NCI-H2029 (cell line): ENCODE results near the gene PRKCA.

Experiments used
- DNase-seq: peaks from one replicate; lab custom pipeline; 2025; lab: John Stamatoyannopoulos, UW

The PRKCA gene

DNA sequence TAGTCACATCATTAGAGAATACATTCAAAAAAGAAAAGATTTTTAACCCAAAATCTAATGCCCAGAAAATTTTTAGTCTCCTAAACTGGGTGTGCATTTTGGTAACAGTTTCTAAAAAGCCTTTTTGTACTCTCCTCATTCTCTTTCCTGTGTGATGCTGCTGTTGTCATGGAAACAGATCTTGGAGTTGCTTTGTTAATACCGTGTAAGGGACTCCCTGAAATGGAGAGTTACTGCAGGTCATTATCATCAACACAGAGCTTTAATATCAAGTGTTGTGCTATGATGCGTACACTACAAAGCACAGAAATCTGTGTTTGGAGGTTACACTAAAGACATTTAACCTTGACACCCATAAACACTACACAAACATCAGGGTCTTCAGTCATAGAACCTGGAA lies 216.3 kb downstream of the PRKCA start:
- DNase-seq, result no peak

DNA sequence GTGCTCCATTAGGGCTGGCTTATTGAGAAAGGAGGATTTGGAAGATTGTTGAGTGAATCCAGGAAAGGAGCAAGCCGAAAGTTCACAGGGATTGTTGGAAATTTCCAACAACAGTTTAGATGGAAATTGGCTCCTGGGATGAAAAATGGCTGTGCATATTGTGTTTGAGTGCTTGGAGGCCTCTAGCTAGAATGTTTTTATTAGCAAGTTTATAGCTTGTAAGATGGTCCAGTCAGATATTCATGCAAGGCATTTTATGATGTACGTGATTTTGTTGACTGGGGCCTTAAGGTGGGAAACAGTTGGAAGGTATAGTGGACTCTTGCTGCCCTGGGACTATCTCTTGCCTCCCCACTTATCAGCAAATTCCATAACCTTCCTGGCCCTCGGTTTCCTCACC lies 216.7 kb downstream of the PRKCA start:
- DNase-seq, result no peak

DNA sequence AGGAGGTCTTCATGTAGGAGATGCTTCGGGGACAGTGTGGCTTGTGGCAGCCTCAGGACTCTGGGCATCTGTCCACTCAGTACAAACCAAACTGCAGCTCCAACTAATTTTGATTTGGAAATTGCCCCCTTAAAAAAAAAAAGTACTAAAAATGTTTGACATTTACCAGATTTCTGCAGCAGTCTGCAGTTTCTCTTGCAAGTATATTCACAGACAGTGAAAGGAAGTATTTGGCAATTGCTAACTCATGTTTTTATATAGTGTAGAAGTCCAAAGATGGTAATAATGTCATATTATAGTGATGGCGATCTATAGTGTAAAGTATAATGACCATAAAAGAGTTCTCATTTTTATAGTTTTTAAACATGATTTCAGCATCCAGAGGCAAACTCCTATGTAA lies 218.6 kb downstream of the PRKCA start:
- DNase-seq, result no peak

DNA sequence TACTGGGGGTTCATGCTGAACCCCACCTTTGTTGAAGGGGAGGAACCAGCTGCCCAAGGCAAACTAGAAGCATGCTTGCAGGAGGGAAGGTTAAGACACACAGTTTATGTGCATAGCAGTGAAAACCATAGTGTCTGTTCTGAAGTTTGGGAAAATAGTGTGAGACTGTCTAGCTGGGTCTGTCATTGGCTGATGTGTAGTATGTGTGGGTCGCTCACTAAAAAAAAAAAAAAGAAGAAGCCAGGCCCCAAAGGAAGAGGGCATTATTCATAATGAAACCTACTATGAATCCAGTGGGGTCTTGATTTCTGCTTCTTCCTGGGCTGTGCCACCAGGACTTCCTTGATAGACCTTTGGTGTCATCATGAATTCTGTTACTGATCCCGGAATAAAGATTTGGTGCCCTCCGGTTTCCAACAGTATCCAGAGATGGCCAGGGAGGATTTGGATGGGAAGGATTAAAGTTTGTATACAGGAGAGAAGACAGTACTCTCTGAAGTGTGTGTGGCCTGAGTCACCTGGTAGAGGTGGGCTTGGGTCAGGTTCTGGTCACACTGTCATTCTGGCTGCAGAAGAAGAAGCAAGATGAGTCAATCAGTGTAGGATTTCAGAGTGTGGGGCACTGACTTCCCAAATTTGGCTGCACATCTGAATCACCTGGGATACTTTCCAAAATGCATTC lies 220.3 kb downstream of the PRKCA start:
- no peak for DNase-seq

DNA sequence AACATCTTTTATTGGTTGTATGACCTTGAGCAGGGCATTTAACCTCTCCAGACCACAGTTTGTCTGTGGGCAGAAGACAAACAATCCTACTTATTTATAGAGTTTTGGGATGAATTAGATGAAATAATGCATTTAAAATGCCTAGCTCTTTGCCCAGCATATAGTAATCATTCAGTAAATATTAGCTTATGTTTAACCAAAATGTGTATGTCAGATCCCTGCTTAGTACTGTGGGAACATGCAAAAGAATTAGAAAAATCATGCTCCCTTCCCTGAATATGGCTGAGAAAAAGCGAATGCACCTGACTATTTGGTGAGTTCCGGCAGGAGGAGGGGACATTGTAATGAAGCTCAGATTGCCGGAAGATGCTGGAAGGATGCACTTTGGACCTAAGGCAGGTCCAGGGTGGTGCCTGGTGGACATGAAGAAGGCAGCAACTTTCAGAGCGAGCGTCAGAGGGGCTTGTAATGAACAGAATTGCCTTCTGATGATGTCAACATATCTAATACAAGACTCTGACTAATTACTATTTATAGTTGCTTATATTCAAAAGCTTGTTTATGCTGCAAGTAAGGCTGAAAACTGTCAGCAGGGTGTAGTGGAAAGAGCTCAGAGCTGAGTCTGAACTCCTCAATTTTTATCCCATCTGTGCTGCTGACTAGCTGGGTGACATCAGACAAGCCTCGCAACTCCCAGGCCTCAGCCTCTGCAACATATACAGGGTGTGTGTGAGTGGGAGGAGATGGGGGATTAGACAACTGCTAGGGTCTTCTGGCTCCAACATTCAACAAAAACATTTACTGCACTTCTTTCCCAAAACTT lies 221.2 kb downstream of the PRKCA start:
- DNase-seq, result no peak

DNA sequence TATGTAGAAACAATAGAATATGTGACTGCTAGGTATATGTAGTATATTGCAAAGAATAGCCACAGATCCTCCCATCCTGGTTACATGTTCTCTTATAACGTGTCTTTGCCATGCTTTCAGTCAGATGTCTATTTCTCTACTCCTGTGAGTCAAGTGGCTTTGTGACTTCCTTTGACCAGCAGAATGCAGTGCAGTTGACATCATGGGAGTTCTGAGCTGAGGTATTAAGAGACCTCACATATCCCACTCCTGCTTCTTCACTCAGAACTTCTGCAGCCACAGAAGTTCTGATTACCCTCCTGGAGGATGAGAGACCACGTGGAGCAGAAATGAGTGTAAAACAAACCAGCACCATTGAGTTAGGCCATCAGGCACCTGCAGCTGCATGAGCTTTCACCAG lies 222.5 kb downstream of the PRKCA start:
- no peak for DNase-seq

DNA sequence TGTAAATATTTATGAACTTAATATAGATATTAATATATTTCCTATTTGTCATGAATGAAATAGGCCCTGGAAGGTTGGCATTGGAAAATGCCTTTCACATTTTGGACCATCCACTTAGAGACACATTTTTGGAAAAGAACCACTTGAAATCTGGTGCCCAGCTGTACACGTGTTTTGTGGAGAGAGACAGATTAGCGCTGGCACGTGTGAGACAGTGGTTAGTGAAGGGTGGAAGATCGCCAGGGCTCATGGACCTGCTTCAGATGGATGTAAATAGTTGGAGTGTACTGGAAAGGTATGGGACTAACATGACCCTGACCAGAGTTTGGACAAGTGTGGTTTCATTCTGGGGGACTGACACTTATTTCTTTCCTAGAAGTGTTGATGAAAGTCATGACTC lies 222.9 kb downstream of the PRKCA start:
- no peak for DNase-seq

DNA sequence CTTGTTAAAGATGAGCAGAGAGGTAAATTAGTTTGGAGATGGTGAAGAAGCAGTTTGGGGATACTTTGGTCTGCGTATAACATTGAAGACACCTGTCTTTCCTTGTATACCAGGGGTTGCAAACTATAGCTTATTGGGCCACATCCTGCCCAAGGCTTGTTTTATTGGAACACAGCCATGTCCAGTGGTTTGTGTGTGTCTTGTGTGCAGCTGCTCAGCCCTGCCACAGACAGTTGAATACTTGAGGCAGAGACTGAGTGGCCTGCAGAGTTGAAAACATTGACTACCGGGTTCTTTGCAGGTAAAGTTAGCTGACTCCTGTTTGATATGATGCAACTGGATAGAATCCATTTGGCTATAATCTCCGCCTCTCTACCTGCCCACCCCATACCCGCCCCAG lies 224.4 kb downstream of the PRKCA start:
- DNase-seq, result no peak

DNA sequence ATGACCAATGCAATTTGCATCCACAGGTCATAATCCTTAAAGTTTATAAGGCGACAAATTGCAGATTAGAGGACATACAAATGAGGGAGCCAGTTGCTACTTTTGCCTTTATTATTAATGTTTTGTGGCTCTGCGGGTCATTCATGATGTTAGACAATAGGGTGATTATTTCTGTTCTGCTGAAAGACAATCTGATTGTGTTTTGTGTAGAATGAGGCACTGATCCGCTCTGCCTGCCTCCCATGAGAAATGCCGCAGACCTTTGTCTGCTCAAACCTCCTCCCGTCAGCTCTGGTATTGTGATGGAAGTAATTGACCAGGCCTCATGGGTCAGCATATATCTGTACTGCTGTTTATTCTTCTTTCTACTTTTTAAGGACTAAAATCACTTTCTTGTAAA lies 224.9 kb downstream of the PRKCA start:
- DNase-seq, result no peak

DNA sequence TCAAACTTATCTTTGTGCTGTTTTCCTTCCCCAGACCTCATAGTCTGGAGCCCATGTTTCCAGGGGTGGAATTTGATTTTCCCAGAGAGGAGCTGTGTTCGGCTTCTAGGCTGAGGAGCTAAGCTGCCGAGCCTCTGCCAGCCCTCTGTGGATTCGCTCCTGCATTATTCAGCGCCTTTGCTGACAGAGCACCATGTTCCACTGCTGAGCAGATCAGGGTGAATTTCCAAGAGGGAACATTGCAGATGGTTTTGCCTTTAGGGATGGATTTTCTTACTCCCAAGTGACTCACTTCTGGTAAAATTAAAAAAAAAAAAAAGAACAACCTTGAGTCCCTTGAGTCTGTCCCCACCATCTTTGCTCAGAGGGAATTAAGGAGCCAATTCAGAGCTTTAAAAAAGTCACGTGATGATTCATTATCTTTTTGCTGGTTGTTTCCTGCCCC lies 229.5 kb downstream of the PRKCA start:
- no peak for DNase-seq

DNA sequence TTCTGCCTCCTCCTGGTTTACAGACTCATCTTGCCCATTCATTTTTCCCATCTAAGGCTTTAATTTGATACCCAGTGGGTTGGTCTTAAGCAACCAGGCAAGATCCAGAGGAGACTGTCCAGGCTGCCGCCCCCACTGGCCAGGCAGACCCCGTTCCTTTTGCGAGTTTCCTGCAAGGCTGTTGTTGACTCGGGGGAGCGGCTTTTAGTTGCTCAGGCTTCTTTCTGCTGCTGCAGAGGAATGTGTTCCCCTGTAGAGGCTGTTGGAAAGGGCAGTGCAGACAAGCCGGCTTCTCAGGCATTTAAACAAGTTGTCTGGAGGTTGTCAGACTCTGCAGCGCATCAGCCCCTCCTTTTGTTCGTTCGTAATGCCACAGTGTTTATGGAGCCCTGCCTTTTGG lies 231.2 kb downstream of the PRKCA start:
- no peak for DNase-seq

DNA sequence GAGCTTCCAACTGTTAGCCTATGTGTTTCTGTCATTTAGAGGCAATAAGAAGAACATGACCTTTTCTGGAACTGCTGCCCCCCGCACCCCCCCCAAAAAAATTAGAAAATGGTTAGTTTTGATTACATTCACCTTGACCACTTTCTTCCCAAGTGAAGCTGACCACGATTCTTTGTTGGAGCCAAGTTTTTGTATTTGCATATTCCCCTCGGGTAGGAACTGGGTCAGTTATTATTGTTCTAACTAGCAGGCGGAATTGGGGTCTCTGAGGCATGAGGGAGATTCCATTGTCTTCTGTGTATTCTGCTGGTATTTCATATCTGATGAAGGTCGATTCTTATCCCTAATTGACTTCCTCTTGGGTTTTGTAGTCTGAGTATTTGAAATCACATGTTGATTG lies 231.6 kb downstream of the PRKCA start:
- DNase-seq, result no peak

DNA sequence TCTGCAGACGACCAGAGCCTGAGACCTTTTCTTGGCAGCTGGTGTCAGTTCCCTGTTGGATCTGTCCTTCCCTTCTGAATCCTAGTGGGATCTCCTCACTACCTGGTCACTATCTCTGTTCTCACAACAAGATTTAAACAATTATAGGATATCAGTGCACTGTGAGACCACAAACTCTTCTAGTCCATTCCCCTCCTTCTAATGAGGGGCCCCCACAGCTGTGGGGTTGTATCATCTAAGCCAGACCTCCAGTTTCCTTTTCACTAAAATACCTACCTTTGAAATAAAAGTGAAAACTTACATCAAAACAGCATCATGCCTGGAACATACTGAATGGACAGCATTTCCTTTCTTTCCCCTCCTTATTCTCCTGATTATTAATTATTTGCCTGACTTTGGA lies 233.2 kb downstream of the PRKCA start:
- DNase-seq, result no peak

DNA sequence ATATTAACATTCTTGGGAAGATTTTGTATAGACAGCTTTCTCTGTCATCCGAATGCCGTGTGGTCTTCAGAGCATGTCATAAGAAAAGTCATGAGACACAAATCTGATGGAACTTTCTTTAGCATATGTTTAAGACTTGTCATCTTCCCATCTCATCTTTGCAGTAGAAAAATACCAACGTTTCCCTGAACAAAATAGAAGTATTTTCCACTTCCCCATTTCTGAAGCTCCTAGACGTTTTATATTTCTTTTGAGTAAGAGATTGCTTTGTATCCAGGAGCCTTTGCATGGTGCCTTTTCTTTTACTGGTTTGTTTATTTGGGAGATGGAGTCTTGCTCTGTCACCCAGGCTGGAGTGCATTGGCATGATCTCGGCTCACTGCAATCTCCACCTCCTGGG lies 235.1 kb downstream of the PRKCA start:
- DNase-seq, result no peak

DNA sequence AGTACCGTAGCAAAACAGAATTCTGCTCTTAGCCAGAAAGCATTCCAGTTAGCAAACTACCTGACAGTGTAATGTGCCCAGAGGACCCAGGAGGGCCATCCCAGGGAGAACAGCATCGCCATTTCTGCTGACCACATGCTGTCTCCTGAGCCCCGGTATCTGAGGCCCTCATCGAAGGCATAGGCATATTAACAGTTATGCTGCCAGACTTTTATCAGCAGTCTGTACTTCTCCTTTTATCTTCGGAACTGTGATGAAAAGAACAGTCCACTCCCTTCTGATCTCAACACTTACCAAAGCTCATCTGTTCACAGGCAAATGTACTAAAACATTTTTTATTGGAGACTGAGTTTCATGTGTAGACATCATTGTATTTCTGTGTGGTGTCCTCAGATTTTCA lies 236.4 kb downstream of the PRKCA start:
- no peak for DNase-seq

DNA sequence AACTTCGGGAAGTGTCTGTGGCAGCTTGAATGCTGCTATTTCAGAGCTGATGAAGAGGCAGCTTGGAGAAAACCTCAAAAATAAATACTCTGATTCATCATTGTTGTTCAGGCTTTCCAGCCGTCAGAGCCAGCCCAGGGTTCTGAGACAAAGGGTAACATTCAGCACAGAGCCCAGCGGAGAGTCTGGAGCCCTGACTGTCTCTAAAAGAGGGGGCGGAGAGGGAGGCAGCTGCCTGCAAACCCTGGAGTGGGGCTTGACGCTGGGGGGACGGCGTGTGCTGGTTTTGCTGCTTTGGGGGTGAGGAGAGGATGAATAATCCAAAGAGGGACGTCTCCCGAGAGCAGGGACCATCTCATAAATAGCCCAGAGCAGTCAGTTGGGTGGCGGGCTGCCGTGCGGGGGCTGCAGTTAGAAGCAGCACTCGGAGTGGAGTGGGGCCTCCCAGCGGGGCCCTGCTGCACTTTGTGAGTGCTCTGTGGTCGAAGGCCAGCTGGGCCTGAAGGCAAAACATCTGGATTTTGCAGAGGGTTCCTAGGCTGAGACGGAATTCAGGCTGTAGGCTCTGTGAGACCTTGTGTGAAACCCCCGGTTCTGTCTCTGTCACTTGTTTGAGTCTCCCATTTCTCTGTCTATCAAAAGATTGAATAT lies 237.8 kb downstream of the PRKCA start:
- no peak for DNase-seq

DNA sequence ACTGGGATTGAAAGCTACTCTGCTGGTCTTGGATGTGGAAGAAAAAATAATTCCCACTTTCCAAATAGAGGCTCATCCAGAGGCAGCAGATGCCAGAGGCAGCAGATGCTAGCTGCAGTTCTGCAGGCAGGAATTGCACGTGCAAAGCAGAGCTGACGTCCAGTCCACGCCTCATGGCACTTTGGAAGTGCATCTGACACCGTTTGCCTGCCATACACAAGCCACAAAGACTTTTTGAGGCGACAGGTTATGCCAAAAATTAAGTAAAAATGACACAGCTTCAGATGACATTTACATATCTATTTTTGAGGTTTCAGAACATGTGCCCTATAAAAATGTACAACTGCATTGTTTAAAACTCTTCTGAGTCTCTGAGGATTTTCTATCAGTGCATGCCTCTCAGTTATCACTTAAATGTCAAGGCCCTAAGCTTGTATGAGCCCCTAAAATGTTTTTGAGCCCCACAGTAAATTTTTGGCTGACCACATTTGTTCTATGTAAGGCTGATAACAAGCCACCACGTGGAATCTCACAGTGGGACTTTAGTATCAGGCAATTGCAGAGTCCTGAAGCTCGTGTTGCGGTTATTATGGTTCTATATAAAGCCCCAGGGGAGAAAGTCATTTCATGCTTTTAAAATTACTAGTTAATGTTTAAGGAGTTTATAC lies 239.2 kb downstream of the PRKCA start:
- no peak for DNase-seq

DNA sequence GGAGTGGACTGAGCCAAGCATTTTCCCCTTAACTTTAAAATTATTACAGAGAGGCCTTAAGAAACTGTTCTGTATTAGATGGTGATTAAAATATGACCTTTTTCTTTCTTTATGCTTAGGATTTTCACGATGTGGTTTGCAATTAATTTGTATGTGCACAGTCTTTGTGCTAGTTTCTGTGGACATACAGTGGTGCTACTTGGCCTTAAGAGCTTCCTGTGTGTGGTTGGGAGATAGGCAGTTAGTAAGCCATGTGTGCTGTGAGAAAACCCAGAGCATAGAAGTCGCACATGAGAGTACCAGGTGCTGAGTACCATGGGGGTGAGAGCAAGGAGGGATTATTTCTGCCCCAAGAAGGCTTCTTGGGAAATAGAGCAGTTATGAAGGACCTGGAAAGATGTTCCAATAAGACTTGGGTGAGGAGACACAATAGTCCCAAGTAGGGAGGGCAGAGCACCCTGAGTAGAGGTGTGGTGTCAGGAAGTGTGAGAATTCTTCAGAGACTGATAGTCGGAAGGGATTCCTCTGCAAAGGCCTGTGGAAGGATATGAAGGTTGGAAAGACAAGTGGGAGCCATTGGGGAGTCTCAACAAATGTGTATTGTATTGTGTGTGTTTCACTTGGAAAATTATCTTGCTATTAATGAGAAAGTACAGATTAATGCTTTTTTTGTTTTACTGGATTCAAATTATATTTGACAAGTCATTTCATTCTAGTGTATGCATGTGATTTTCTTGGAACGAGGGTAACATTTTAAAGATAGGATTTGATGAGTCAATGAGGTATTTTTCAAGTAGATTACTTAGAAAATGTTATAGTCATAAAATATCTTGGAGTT lies 239.9 kb downstream of the PRKCA start:
- no peak for DNase-seq

DNA sequence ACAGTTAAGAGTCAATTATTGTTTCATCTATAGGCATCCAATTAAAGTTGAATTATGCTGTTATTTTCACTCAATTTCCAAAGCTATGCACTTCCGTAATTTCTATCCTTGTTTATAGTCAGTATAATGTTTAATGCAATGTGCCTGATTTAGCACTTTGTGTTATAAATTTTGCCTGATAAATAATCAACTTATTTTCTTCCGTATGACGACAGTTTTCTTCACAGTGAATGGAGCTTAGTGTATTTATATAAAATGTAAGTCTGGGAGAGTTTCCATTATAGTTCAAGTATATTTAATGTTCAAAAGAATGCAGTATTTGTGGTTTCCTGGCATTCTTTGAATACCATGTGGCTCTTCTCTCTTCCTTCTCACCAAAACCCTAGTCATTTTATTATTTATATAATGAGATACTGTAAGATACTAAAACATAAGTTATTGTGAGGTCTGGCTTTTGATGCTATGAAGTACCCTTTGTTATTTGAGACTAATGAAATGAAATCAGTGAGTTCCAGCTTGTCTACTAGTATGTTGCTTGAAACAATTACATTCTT lies 240.6 kb downstream of the PRKCA start:
- DNase-seq, result no peak

DNA sequence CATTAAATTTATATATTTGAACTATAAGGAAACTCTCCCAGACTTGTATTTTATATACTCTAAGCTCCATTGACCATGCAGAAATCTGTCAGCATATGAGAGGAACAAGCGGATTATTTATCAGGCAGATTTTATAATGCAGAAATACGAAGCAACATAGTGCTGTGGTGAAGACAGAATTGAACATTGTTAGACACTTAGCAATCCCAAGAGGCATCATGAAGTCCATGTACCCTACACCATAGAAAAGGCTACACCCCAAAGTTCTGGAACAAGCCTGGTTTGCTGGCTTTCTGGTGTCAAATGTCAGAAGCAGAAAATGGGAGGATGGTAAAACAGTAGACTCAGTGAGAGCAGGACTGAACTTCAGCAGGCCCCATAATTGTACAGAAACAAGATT lies 241.1 kb downstream of the PRKCA start:
- DNase-seq, result no peak

DNA sequence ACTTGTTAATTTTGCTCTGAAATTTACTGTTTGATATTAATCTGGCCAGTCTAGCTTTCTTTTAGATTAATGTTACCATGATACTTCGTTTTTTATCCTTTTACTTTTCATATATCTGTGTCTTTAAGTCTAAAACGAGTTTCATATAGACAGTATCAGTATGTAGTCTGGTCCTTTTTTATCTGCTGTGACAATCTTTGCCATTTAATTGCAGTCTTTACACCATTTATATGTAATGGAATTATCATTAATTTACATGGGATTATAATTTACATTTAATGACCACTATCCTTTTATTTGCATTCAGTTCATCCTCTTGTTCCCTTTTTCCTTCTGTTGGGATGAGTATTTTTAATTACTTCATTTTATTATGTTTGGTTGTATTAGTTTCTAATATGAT lies 243.5 kb downstream of the PRKCA start:
- DNase-seq, result no peak
